ENCODE results near the gene CD320.

Gene CD320

DNA sequence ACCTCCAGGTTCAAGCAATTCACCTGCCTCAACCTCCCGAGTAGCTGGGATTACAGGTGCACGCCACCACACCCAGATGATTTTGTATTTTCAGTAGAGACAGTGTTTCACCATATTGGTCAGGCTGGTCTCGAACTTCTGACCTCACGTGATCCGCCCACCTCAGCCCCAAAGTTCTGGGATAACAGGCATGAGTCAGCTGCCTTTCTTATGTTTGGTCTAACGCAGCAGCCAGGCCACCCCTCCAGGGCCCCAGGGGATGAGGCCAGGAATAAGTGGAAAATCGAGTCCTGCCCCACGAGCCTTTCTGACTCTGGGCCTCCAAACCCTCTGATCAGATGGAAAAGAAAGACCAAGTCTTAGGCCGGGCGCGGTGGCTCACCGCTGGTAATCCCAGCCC, 54.5 kb downstream of the CD320 start:
- H3K4me1 ChIP-seq (ENCODE audit: control insufficient read depth in 1 of 2, insufficient read depth in 2 of 2, low read length in 2 of 2) = no peaks in the 10 kb centered on the region
- no peaks in the 10 kb centered on the region for H3K27me3 ChIP-seq (ENCODE audit: control insufficient read depth in 1 of 2, insufficient read depth in 2 of 2, low read length in 2 of 2)
- H3K4me3 ChIP-seq (ENCODE audit: low read depth in 1 of 2, low read length in 2 of 2) = no peak overlapping the region
- peaks cover 4 to 18% of the 10 kb centered on the region in 2 donors for H3K36me3 ChIP-seq (ENCODE audit: control insufficient read depth in 1 of 2, insufficient read depth in 2 of 2, low read length in 2 of 2)
- H3K9ac ChIP-seq (ENCODE audit: low read depth in 1 of 2, low read length in 2 of 2) = no peak overlapping the region
- H3K27ac ChIP-seq (ENCODE audit: low read depth, low read length) = no peak overlapping the region
- H3K9me3 ChIP-seq (ENCODE audit: control insufficient read depth in 1 of 2, low read length in 2 of 2) = no peaks in the 10 kb centered on the region

DNA sequence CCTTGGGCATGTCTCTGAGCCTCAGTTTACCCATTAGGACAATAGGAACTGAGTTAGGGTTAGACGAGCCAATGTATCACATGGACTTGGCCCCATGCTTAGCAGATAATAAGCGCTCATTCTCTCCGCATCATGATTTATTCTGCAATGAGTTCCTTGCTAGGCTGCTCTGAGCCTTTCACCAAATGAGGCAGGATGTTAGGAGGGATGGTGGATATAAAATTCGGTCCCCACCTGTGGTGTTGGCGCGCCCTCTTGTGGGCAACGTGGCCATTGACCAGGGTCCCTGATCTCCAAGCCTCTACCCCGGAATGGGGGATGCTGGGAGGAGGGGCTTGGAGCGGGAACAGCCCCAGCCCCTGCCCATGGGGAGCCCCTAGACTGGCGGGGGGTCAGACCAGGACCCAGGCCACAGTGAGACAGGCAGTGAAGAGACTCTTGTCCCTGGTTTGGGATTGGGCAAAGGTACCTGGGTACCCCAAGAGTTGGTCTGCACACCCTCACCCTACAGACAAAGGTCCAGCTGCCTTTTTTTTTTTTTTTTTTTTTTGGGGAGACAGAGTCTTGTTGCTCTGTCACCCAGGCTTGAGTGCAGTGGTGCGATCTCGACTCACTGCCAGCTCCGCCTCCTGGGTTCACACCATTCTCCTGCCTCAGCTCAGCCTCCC, 55.1 kb downstream of the CD320 start:
- H3K27ac ChIP-seq (ENCODE audit: low read depth, low read length) = no peak overlapping the region
- no peak overlapping the region for H3K4me3 ChIP-seq (ENCODE audit: low read depth in 1 of 2, low read length in 2 of 2)
- H3K9me3 ChIP-seq (ENCODE audit: control insufficient read depth in 1 of 2, low read length in 2 of 2) = no peaks in the 10 kb centered on the region
- no peaks in the 10 kb centered on the region for H3K4me1 ChIP-seq (ENCODE audit: control insufficient read depth in 1 of 2, insufficient read depth in 2 of 2, low read length in 2 of 2)
- H3K36me3 ChIP-seq (ENCODE audit: control insufficient read depth in 1 of 2, insufficient read depth in 2 of 2, low read length in 2 of 2) = peaks cover 4 to 17% of the 10 kb centered on the region in 2 donors
- H3K27me3 ChIP-seq (ENCODE audit: control insufficient read depth in 1 of 2, insufficient read depth in 2 of 2, low read length in 2 of 2) = no peaks in the 10 kb centered on the region
- H3K9ac ChIP-seq (ENCODE audit: low read depth in 1 of 2, low read length in 2 of 2) = no peak overlapping the region
